Measurements from ENCODE around the gene ARMC9.
A peak's percentile ranks its signal among the peaks of the same experiment; 100 is the strongest.
"Not testable (repeated sequence)": the region's sequence is repeated elsewhere in the genome, so short reads cannot be mapped to it uniquely, and the experiment has no call there.

Gene ARMC9

GRCh38 chr2:231198291-231199173, at the start of gene ARMC9:
Gene ARMC9 (plus strand): TSS chr2:231198631. CDS start chr2:231206239, 7,608 bp downstream.
- peak; percentile 34 for DNase-seq (ENCODE audit: low read depth)

GRCh38 chr2:231152800-231153557, 45.5 kb upstream of the ARMC9 start:
- DNase-seq (ENCODE audit: low read depth), result no peak

GRCh38 chr2:231159306-231159705, 39.1 kb upstream of the ARMC9 start:
- DNase-seq (ENCODE audit: low read depth), result no peak

GRCh38 chr2:231160701-231161100, 37.7 kb upstream of the ARMC9 start:
- no peak for DNase-seq (ENCODE audit: low read depth)

GRCh38 chr2:231161252-231161839, 37.1 kb upstream of the ARMC9 start:
- no peak for DNase-seq (ENCODE audit: low read depth)

- DNase-seq (ENCODE audit: low read depth), result no peak
Observed at GRCh38 chr2:231161877-231162329, 36.5 kb upstream of the ARMC9 start.

GRCh38 chr2:231163011-231163410, 35.4 kb upstream of the ARMC9 start:
- no peak for DNase-seq (ENCODE audit: low read depth)

GRCh38 chr2:231163414-231164095, 34.9 kb upstream of the ARMC9 start:
- no peak for DNase-seq (ENCODE audit: low read depth)

- no peak for DNase-seq (ENCODE audit: low read depth)
Observed at GRCh38 chr2:231167745-231168459, 30.5 kb upstream of the ARMC9 start.

- DNase-seq (ENCODE audit: low read depth), result no peak
Observed at GRCh38 chr2:231168460-231169139, 29.8 kb upstream of the ARMC9 start.

GRCh38 chr2:231169488-231169887, 28.9 kb upstream of the ARMC9 start:
- no peak for DNase-seq (ENCODE audit: low read depth)

GRCh38 chr2:231170055-231170454, 28.4 kb upstream of the ARMC9 start:
- no peak for DNase-seq (ENCODE audit: low read depth)

- DNase-seq (ENCODE audit: low read depth), result no peak
Observed at GRCh38 chr2:231172025-231172424, 26.4 kb upstream of the ARMC9 start.

- DNase-seq (ENCODE audit: low read depth), result no peak
Observed at GRCh38 chr2:231174211-231174651, 24.2 kb upstream of the ARMC9 start.

GRCh38 chr2:231176066-231176465, 22.4 kb upstream of the ARMC9 start:
- no peak for DNase-seq (ENCODE audit: low read depth)

- no peak for DNase-seq (ENCODE audit: low read depth)
Observed at GRCh38 chr2:231177156-231178025, 21.0 kb upstream of the ARMC9 start.

- DNase-seq (ENCODE audit: low read depth), result not testable (repeated sequence)
Observed at GRCh38 chr2:231178805-231179204, 19.6 kb upstream of the ARMC9 start.

GRCh38 chr2:231181860-231182512, 16.4 kb upstream of the ARMC9 start:
- DNase-seq (ENCODE audit: low read depth), result no peak

GRCh38 chr2:231182513-231182899, 15.9 kb upstream of the ARMC9 start:
- DNase-seq (ENCODE audit: low read depth), result no peak

Data from stimulated activated CD8-positive, alpha-beta memory T cell treated with anti-CD3 and anti-CD28 coated beads, Interleukin-15, amount 100 ng/mL, for 1 hour (primary cell).